ENCODE results near the gene ZNF438. TPM values are rescaled to one million over a fixed set of nuclear protein-coding genes. Genes with fewer than 3 reads are reported as not detected.
A peak's percentile ranks its signal among the peaks of the same experiment; 100 is the strongest.
"Not testable (repeated sequence)": the region's sequence is repeated elsewhere in the genome, so short reads cannot be mapped to it uniquely, and the experiment has no call there.

The ZNF438 gene
- total and polyA plus RNA-seq, 4 experiments from 2014 or later: 2.0 to 4.5 (median 3.9) TPM

GRCh38 chr10:30917789-30918188 lies 113.9 kb downstream of the ZNF438 start:
- DNase-seq: no peak
- Mint-ChIP-seq H3K27ac (no peak overlapping the region), H3K36me3 (peaks cover 2 to 17% of the 10 kb centered on the region in 2 donors), H3K4me3 (no peak overlapping the region), H3K9me3 (peaks cover 0 to 2% (median 0%) of the 10 kb centered on the region in 8 donors), H3K27me3 (no peaks in the 10 kb centered on the region), H3K4me1 (no peaks in the 10 kb centered on the region)
- ChIA-PET POLR2A (ENCODE audit: partially characterized antibody) (no interaction called here), CTCF (ENCODE audit: partially characterized antibody) (no interaction called here)
- Histone ChIP-seq H3K9me3 (ENCODE audit: control insufficient read depth in 1 of 2, low read length in 2 of 2) (no peaks in the 10 kb centered on the region), H3K4me1 (ENCODE audit: insufficient read depth, low read length) (no peaks in the 10 kb centered on the region), H3K27me3 (ENCODE audit: insufficient read depth, low read length) (no peaks in the 10 kb centered on the region), H3K27ac (ENCODE audit: low read depth, low read length) (no peak overlapping the region), H3K4me3 (ENCODE audit: low read length in 2 of 2) (no peak overlapping the region), H3K36me3 (ENCODE audit: insufficient read depth, low read length) (no peaks in the 10 kb centered on the region)
- intact Hi-C loops (cut with micrococcal nuclease): no loop called here

- no peak for DNase-seq
- CTCF ChIA-PET (ENCODE audit: partially characterized antibody): interaction anchor here (0.6 kb wide), 1 partner anchor 1410 kb away, joined by 3 read pairs; no protein-coding TSS in a partner anchor
- POLR2A ChIA-PET (ENCODE audit: partially characterized antibody): no interaction called here
- Histone ChIP-seq H3K9me3 (ENCODE audit: control insufficient read depth in 1 of 2, low read length in 2 of 2) (no peaks in the 10 kb centered on the region), H3K36me3 (ENCODE audit: insufficient read depth, low read length) (no peaks in the 10 kb centered on the region), H3K27me3 (ENCODE audit: insufficient read depth, low read length) (no peaks in the 10 kb centered on the region), H3K27ac (ENCODE audit: low read depth, low read length) (no peak overlapping the region), H3K4me3 (ENCODE audit: low read length in 2 of 2) (no peak overlapping the region), H3K4me1 (ENCODE audit: insufficient read depth, low read length) (no peaks in the 10 kb centered on the region)
- Mint-ChIP-seq H3K36me3 (peaks cover 2 to 16% of the 10 kb centered on the region in 2 donors), H3K4me3 (no peak overlapping the region), H3K9me3 (peaks cover 0 to 2% (median 0%) of the 10 kb centered on the region in 8 donors), H3K27ac (no peak overlapping the region), H3K4me1 (no peaks in the 10 kb centered on the region), H3K27me3 (no peaks in the 10 kb centered on the region)
- intact Hi-C loops (cut with micrococcal nuclease): no loop called here
Observed at GRCh38 chr10:30917067-30917466, 114.6 kb downstream of the ZNF438 start.

GRCh38 chr10:30915146-30915545 lies 116.5 kb downstream of the ZNF438 start:
- intact Hi-C loops (cut with micrococcal nuclease): no loop called here
- H3K4me1 ChIP-seq (ENCODE audit: insufficient read depth, low read length): no peaks in the 10 kb centered on the region
- H3K36me3 ChIP-seq (ENCODE audit: insufficient read depth, low read length): no peaks in the 10 kb centered on the region
- Mint-ChIP-seq H3K27ac (no peak overlapping the region), H3K36me3 (peaks cover 0 to 5% of the 10 kb centered on the region in 2 donors), H3K4me3 (no peak overlapping the region), H3K4me1 (no peaks in the 10 kb centered on the region), H3K9me3 (peaks cover 0 to 2% (median 0%) of the 10 kb centered on the region in 8 donors), H3K27me3 (no peaks in the 10 kb centered on the region)
- H3K9me3 ChIP-seq (ENCODE audit: control insufficient read depth in 1 of 2, low read length in 2 of 2): no peaks in the 10 kb centered on the region
- ChIA-PET CTCF (ENCODE audit: partially characterized antibody) (no interaction called here), POLR2A (ENCODE audit: partially characterized antibody) (no interaction called here)
- no peaks in the 10 kb centered on the region for H3K27me3 ChIP-seq (ENCODE audit: insufficient read depth, low read length)
- no peak for DNase-seq
- H3K27ac ChIP-seq (ENCODE audit: low read depth, low read length): no peak overlapping the region
- no peak overlapping the region for H3K4me3 ChIP-seq (ENCODE audit: low read length in 2 of 2)

- no peak overlapping the region for H3K4me3 ChIP-seq (ENCODE audit: low read length in 2 of 2)
- ChIA-PET CTCF (ENCODE audit: partially characterized antibody) (no interaction called here), POLR2A (ENCODE audit: partially characterized antibody) (no interaction called here)
- no peaks in the 10 kb centered on the region for H3K9me3 ChIP-seq (ENCODE audit: control insufficient read depth in 1 of 2, low read length in 2 of 2)
- H3K36me3 ChIP-seq (ENCODE audit: insufficient read depth, low read length): no peaks in the 10 kb centered on the region
- Mint-ChIP-seq H3K4me1 (no peaks in the 10 kb centered on the region), H3K9me3 (peaks cover 0 to 4% (median 0%) of the 10 kb centered on the region in 8 donors), H3K4me3 (no peak overlapping the region), H3K36me3 (peaks cover 9 to 13% of the 10 kb centered on the region in 2 donors), H3K27ac (no peak overlapping the region), H3K27me3 (no peaks in the 10 kb centered on the region)
- no peak for DNase-seq
- intact Hi-C loops (cut with micrococcal nuclease): no loop called here
- H3K27ac ChIP-seq (ENCODE audit: low read depth, low read length): no peak overlapping the region
- no peaks in the 10 kb centered on the region for H3K27me3 ChIP-seq (ENCODE audit: insufficient read depth, low read length)
- H3K4me1 ChIP-seq (ENCODE audit: insufficient read depth, low read length): no peaks in the 10 kb centered on the region
Observed at GRCh38 chr10:30911303-30911863, 120.3 kb downstream of the ZNF438 start.

GRCh38 chr10:30903397-30904138 lies 128.1 kb downstream of the ZNF438 start:
- peaks cover 30 to 59% of the 10 kb centered on the region in 2 donors for H3K36me3 Mint-ChIP-seq
- H3K4me3 Mint-ChIP-seq: no peak overlapping the region
- POLR2A ChIA-PET (ENCODE audit: partially characterized antibody): no interaction called here
- no peak overlapping the region for H3K4me3 ChIP-seq (ENCODE audit: low read length in 2 of 2)
- H3K27me3 Mint-ChIP-seq: no peaks in the 10 kb centered on the region
- H3K9me3 ChIP-seq (ENCODE audit: control insufficient read depth in 1 of 2, low read length in 2 of 2): no peaks in the 10 kb centered on the region
- H3K9me3 Mint-ChIP-seq: peaks cover 0 to 3% (median 0%) of the 10 kb centered on the region in 8 donors
- H3K4me1 ChIP-seq (ENCODE audit: insufficient read depth, low read length): no peaks in the 10 kb centered on the region
- no peaks in the 10 kb centered on the region for H3K4me1 Mint-ChIP-seq
- intact Hi-C loops (cut with micrococcal nuclease): no loop called here
- no peaks in the 10 kb centered on the region for H3K27me3 ChIP-seq (ENCODE audit: insufficient read depth, low read length)
- CTCF ChIA-PET (ENCODE audit: partially characterized antibody): no interaction called here
- H3K27ac Mint-ChIP-seq: no peak overlapping the region
- H3K27ac ChIP-seq (ENCODE audit: low read depth, low read length): no peak overlapping the region
- no peaks in the 10 kb centered on the region for H3K36me3 ChIP-seq (ENCODE audit: insufficient read depth, low read length)
- no peak for DNase-seq

- intact Hi-C loops (cut with micrococcal nuclease): no loop called here
- no peaks in the 10 kb centered on the region for H3K36me3 ChIP-seq (ENCODE audit: insufficient read depth, low read length)
- ChIA-PET CTCF (ENCODE audit: partially characterized antibody) (no interaction called here), POLR2A (ENCODE audit: partially characterized antibody) (no interaction called here)
- H3K4me3 ChIP-seq (ENCODE audit: low read length in 2 of 2): no peak overlapping the region
- H3K9me3 ChIP-seq (ENCODE audit: control insufficient read depth in 1 of 2, low read length in 2 of 2): no peaks in the 10 kb centered on the region
- H3K27me3 Mint-ChIP-seq: no peaks in the 10 kb centered on the region
- no peak for DNase-seq
- no peaks in the 10 kb centered on the region for H3K4me1 Mint-ChIP-seq
- no peaks in the 10 kb centered on the region for H3K27me3 ChIP-seq (ENCODE audit: insufficient read depth, low read length)
- no peak overlapping the region for H3K27ac ChIP-seq (ENCODE audit: low read depth, low read length)
- H3K27ac Mint-ChIP-seq: no peak overlapping the region
- peaks cover 30 to 58% of the 10 kb centered on the region in 2 donors for H3K36me3 Mint-ChIP-seq
- H3K4me3 Mint-ChIP-seq: no peak overlapping the region
- no peaks in the 10 kb centered on the region for H3K4me1 ChIP-seq (ENCODE audit: insufficient read depth, low read length)
- peaks cover 0 to 3% (median 0%) of the 10 kb centered on the region in 8 donors for H3K9me3 Mint-ChIP-seq
Observed at GRCh38 chr10:30902621-30903396, 128.9 kb downstream of the ZNF438 start.

- H3K27me3 ChIP-seq (ENCODE audit: insufficient read depth, low read length); H3K9me3 Mint-ChIP-seq; CTCF ChIA-PET (ENCODE audit: partially characterized antibody); H3K27ac Mint-ChIP-seq; H3K4me1 ChIP-seq (ENCODE audit: insufficient read depth, low read length); H3K36me3 ChIP-seq (ENCODE audit: insufficient read depth, low read length); H3K4me1 Mint-ChIP-seq; H3K9me3 ChIP-seq (ENCODE audit: control insufficient read depth in 1 of 2, low read length in 2 of 2); POLR2A ChIA-PET (ENCODE audit: partially characterized antibody); H3K27ac ChIP-seq (ENCODE audit: low read depth, low read length); H3K27me3 Mint-ChIP-seq; H3K4me3 Mint-ChIP-seq; H3K4me3 ChIP-seq (ENCODE audit: low read length in 2 of 2); intact Hi-C loops (cut with micrococcal nuclease): not testable (repeated sequence)
- peak in 1 of 5 donors; percentile 22 for DNase-seq
- peaks cover 22 to 47% of the 10 kb centered on the region in 2 donors for H3K36me3 Mint-ChIP-seq
Observed at GRCh38 chr10:30901487-30901886, 130.2 kb downstream of the ZNF438 start.
